Stimulated activated CD4-positive, alpha-beta T cell treated with anti-CD3 and anti-CD28 coated beads, Interleukin-4, amount 100 ng/mL, for 4 hours (primary cell): Measurements from ENCODE around the gene OR2F1.

Source experiments
- DNase-seq, 2 experiments: peaks; one replicate each; pipeline ENCODE4 v3.0.0-alpha.2; 2020

Gene OR2F1

GRCh38 chr7:143954544-143954943, at the start of gene OR2F1:
Gene OR2F1, plus strand, starts transcription at chr7:143954844. Its CDS starts 5,127 bp downstream, at chr7:143959971.
- no peak for DNase-seq

- no peak for DNase-seq
These were observed 49.1 kb upstream of the OR2F1 start for GRCh38 chr7:143905509-143905908.

- no peak for DNase-seq
These were observed 48.5 kb upstream of the OR2F1 start for GRCh38 chr7:143906151-143906550.

- DNase-seq = no peak
These were observed 47.7 kb upstream of the OR2F1 start for GRCh38 chr7:143906895-143907294.

- DNase-seq = no peak
These were observed 46.5 kb upstream of the OR2F1 start for GRCh38 chr7:143908120-143908519.

- DNase-seq = no peak
These were observed 44.8 kb upstream of the OR2F1 start for GRCh38 chr7:143909863-143910262.

- no peak for DNase-seq
These were observed 44.0 kb upstream of the OR2F1 start for GRCh38 chr7:143910473-143911248.

GRCh38 chr7:143913945-143914615, 40.6 kb upstream of the OR2F1 start:
- no peak for DNase-seq

GRCh38 chr7:143914938-143915652, 39.5 kb upstream of the OR2F1 start:
- no peak for DNase-seq

GRCh38 chr7:143924851-143925250, 29.8 kb upstream of the OR2F1 start:
- DNase-seq = no peak

- no peak for DNase-seq
These were observed 25.3 kb upstream of the OR2F1 start for GRCh38 chr7:143929224-143929920.

GRCh38 chr7:143931739-143932138, 22.9 kb upstream of the OR2F1 start:
- DNase-seq = no peak

- DNase-seq = no peak
These were observed 19.9 kb upstream of the OR2F1 start, which contains the start of gene OR2F2 for GRCh38 chr7:143934526-143935325. Gene OR2F2, plus strand, starts transcription at chr7:143935233. Its CDS starts 0 bp downstream, at chr7:143935233.

GRCh38 chr7:143936087-143937009, 18.3 kb upstream of the OR2F1 start:
- no peak for DNase-seq

- DNase-seq = no peak
These were observed 16.0 kb upstream of the OR2F1 start for GRCh38 chr7:143938379-143939243.

- DNase-seq = no peak
These were observed 9.2 kb upstream of the OR2F1 start for GRCh38 chr7:143945423-143945822.

- no peak for DNase-seq
These were observed 7.5 kb upstream of the OR2F1 start for GRCh38 chr7:143947111-143947510.

- DNase-seq = no peak
These were observed 5.9 kb upstream of the OR2F1 start for GRCh38 chr7:143948733-143949132.

- no peak for DNase-seq
These were observed 1.2 kb upstream of the OR2F1 start for GRCh38 chr7:143953421-143953820.

GRCh38 chr7:143954135-143954534, 509 bp upstream of the OR2F1 start:
- no peak for DNase-seq
